Mesendoderm (in vitro differentiated cells): ENCODE measurements around the gene MPL.

Source experiments
- DNase-seq: peaks from one replicate; pipeline ENCODE4 v3.0.0; 2013
- H2AK5ac ChIP-seq: 2 replicates; pipeline ENCODE4 v1.6.1; 2013; ENCODE audit warnings: low read length, inconsistent platforms
- H2BK120ac ChIP-seq: 2 replicates; pipeline ENCODE4 v1.6.1; 2013; ENCODE audit warnings: low read depth, mild to moderate bottlenecking, low read length, moderate library complexity, mixed read lengths
- H2BK15ac ChIP-seq: replicated peaks from 2 replicates; pipeline ENCODE4 v1.6.1; 2013; ENCODE audit warnings: low read depth, mild to moderate bottlenecking, moderate library complexity
- H2BK5ac ChIP-seq: 2 replicates; pipeline ENCODE4 v1.6.1; 2013; ENCODE audit warnings: low read length, inconsistent platforms
- H3K18ac ChIP-seq: 2 replicates; pipeline ENCODE4 v1.6.1; 2013; ENCODE audit warnings: mild to moderate bottlenecking, low read length, mixed read lengths
- H3K23ac ChIP-seq: one replicate; pipeline ENCODE4 v1.6.1; 2013; ENCODE audit warnings: low read length
- H3K27ac ChIP-seq: 2 replicates; pipeline ENCODE4 v1.5.1; 2013; ENCODE audit warnings: low read depth, mild to moderate bottlenecking, inconsistent platforms, low read length, moderate library complexity
- H3K27me3 ChIP-seq: 2 replicates; pipeline ENCODE4 v1.6.1; 2013; ENCODE audit warnings: low read length, control low read depth, mild to moderate bottlenecking, inconsistent platforms; ENCODE audit not compliant: insufficient read depth, poor library complexity
- H3K36me3 ChIP-seq: 2 replicates; pipeline ENCODE4 v1.6.1; 2013; ENCODE audit warnings: low read length, inconsistent platforms; ENCODE audit not compliant: control insufficient read depth, insufficient read depth
- H3K4ac ChIP-seq: one replicate; pipeline ENCODE4 v1.6.1; 2013; ENCODE audit warnings: low read depth, mild to moderate bottlenecking, low read length, moderate library complexity
- H3K4me1 ChIP-seq: 2 replicates; pipeline ENCODE4 v1.6.1; 2013; ENCODE audit warnings: low read depth, low read length, inconsistent platforms; ENCODE audit not compliant: control insufficient read depth
- H3K4me2 ChIP-seq: 2 replicates; pipeline ENCODE4 v1.6.1; 2013; ENCODE audit warnings: low read length
- H3K4me3 ChIP-seq: 2 replicates; pipeline ENCODE4 v1.5.1; 2013; ENCODE audit warnings: mild to moderate bottlenecking, low read length
- H3K56ac ChIP-seq: one replicate; pipeline ENCODE4 v1.6.1; 2013; ENCODE audit warnings: low read length
- H3K79me1 ChIP-seq: 2 replicates; pipeline ENCODE4 v1.6.1; 2013; ENCODE audit warnings: low read length, inconsistent platforms
- H3K79me2 ChIP-seq: 2 replicates; pipeline ENCODE4 v1.6.1; 2013; ENCODE audit warnings: mild to moderate bottlenecking, low read length; ENCODE audit not compliant: control insufficient read depth, insufficient read depth
- H3K9ac ChIP-seq: 2 replicates; pipeline ENCODE4 v1.6.1; 2013; ENCODE audit warnings: low read length, inconsistent platforms
- H4K5ac ChIP-seq: one replicate; pipeline ENCODE4 v1.6.1; 2013; ENCODE audit warnings: low read length
- H4K8ac ChIP-seq: one replicate; pipeline ENCODE4 v1.6.1; 2013; ENCODE audit warnings: low read depth, mild to moderate bottlenecking, control low read depth, low read length, moderate library complexity
- WGBS: extraction: QIAGEN DNeasy Blood & Tissue Kit; methylation state at CpG from one replicate; pipeline ENCODE4 v1.1.7; 2013; ENCODE audit warnings: low lambda C conversion rate, missing lambda C conversion rate; ENCODE audit not compliant: insufficient coverage; ENCODE audit errors: extremely low coverage; 5-methylcytosine and 5-hydroxymethylcytosine counted together

MPL gene

GRCh38 chr1:43317817-43318471, 19.7 kb upstream of the MPL start:
- Histone ChIP-seq H3K27ac (no peak overlapping the region), H2AK5ac (no peak overlapping the region), H3K79me2 (no peaks in the 10 kb centered on the region), H2BK15ac (no peak overlapping the region), H3K79me1 (no peaks in the 10 kb centered on the region), H2BK5ac (no peak overlapping the region), H3K27me3 (no peaks in the 10 kb centered on the region), H3K4me2 (no peak overlapping the region), H4K5ac (no peak overlapping the region), H3K9ac (no peak overlapping the region), H3K23ac (no peak overlapping the region), H4K8ac (no peak overlapping the region), H3K4me1 (no peaks in the 10 kb centered on the region), H3K4me3 (no peak overlapping the region), H2BK120ac (no peak overlapping the region), H3K56ac (no peak overlapping the region), H3K36me3 (no peaks in the 10 kb centered on the region), H3K4ac (no peak overlapping the region), H3K18ac (no peak overlapping the region)
- DNase-seq: no peak
- WGBS: no CpG with 5 or more reads among the region's 15 CpGs

DNA sequence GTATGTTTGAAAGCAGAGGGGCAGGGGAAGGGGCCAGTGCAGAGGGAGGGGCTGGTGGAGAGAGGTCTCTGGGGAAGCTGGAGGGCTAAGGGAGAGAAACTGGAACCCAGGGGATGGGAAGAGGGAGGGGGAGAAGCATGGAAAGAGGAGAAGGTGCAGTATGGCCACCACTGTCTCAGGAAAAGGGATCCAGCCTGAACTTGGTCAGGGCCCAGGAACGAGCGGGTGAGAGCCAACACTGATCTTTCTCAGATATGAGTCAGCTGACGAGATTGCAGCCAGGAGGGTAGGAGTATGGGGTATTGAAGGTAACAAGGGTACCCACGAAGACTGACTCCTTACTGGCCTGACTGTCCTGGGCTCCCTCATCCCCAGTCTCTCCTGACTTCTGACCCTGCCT, 18.8 kb upstream of the MPL start:
- Histone ChIP-seq H2AK5ac (no peak overlapping the region), H3K79me2 (no peaks in the 10 kb centered on the region), H3K18ac (no peak overlapping the region), H3K27ac (no peak overlapping the region), H3K4me3 (no peak overlapping the region), H3K4ac (no peak overlapping the region), H3K9ac (no peak overlapping the region), H3K23ac (no peak overlapping the region), H3K27me3 (no peaks in the 10 kb centered on the region), H3K4me2 (no peak overlapping the region), H4K8ac (no peak overlapping the region), H4K5ac (no peak overlapping the region), H2BK15ac (no peak overlapping the region), H3K56ac (no peak overlapping the region), H3K79me1 (no peaks in the 10 kb centered on the region), H3K4me1 (no peaks in the 10 kb centered on the region), H2BK5ac (no peak overlapping the region), H2BK120ac (no peak overlapping the region), H3K36me3 (no peaks in the 10 kb centered on the region)
- no CpG with 5 or more reads among the region's 4 CpGs for WGBS
- no peak for DNase-seq

DNA sequence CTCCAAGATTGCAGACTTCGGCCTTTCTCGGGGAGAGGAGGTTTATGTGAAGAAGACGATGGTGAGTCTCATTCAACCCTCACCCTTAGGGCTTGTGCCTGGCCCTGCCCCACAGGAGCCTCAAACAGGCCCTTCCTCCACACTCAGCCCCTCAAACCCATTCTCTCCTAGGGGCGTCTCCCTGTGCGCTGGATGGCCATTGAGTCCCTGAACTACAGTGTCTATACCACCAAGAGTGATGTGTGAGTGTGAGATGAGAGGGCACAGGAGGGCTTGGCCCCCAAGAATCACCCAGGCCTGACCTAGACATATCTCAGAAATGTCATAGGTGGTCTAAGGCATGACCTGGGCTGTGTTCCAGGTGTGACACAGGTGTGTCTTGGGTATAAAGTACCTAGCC, 18.3 kb upstream of the MPL start:
- Histone ChIP-seq H3K4ac (no peak overlapping the region), H3K27me3 (no peaks in the 10 kb centered on the region), H2AK5ac (no peak overlapping the region), H3K23ac (no peak overlapping the region), H3K9ac (no peak overlapping the region), H3K79me1 (no peaks in the 10 kb centered on the region), H3K79me2 (no peaks in the 10 kb centered on the region), H3K4me1 (no peaks in the 10 kb centered on the region), H3K27ac (no peak overlapping the region), H3K4me3 (no peak overlapping the region), H2BK120ac (no peak overlapping the region), H2BK5ac (no peak overlapping the region), H3K18ac (no peak overlapping the region), H3K36me3 (no peaks in the 10 kb centered on the region), H4K8ac (no peak overlapping the region), H3K4me2 (no peak overlapping the region), H2BK15ac (no peak overlapping the region), H3K56ac (no peak overlapping the region), H4K5ac (no peak overlapping the region)
- no CpG with 5 or more reads among the region's 5 CpGs for WGBS
- DNase-seq: no peak

- Histone ChIP-seq H3K36me3 (no peaks in the 10 kb centered on the region), H3K9ac (no peak overlapping the region), H3K4ac (no peak overlapping the region), H3K79me2 (no peaks in the 10 kb centered on the region), H3K79me1 (no peaks in the 10 kb centered on the region), H3K4me3 (no peak overlapping the region), H3K56ac (no peak overlapping the region), H3K18ac (no peak overlapping the region), H3K4me1 (peaks cover 2% of the 10 kb centered on the region), H3K27ac (no peak overlapping the region), H3K23ac (no peak overlapping the region), H4K5ac (no peak overlapping the region), H2BK15ac (no peak overlapping the region), H4K8ac (no peak overlapping the region), H2AK5ac (no peak overlapping the region), H3K4me2 (no peak overlapping the region), H2BK120ac (no peak overlapping the region), H3K27me3 (no peaks in the 10 kb centered on the region), H2BK5ac (no peak overlapping the region)
- no CpG with 5 or more reads among the region's 3 CpGs for WGBS
- no peak for DNase-seq
These were observed 17.9 kb upstream of the MPL start for GRCh38 chr1:43319766-43320165.

GRCh38 chr1:43321331-43321891, 16.2 kb upstream of the MPL start:
- no peak overlapping the region for H3K23ac ChIP-seq
- no peak overlapping the region for H3K4me2 ChIP-seq
- no peak overlapping the region for H2BK15ac ChIP-seq
- no peak overlapping the region for H3K56ac ChIP-seq
- H3K18ac ChIP-seq: no peak overlapping the region
- H4K8ac ChIP-seq: no peak overlapping the region
- H3K4me3 ChIP-seq: no peak overlapping the region
- H3K79me2 ChIP-seq: no peaks in the 10 kb centered on the region
- no peaks in the 10 kb centered on the region for H3K79me1 ChIP-seq
- no CpG with 5 or more reads among the region's 16 CpGs for WGBS
- no peak overlapping the region for H2AK5ac ChIP-seq
- no peak overlapping the region for H3K27ac ChIP-seq
- H3K4me1 ChIP-seq: peaks cover 3% of the 10 kb centered on the region
- H2BK120ac ChIP-seq: no peak overlapping the region
- no peaks in the 10 kb centered on the region for H3K27me3 ChIP-seq
- no peak overlapping the region for H2BK5ac ChIP-seq
- no peak for DNase-seq
- no peak overlapping the region for H3K4ac ChIP-seq
- no peak overlapping the region for H3K9ac ChIP-seq
- H3K36me3 ChIP-seq: no peaks in the 10 kb centered on the region
- H4K5ac ChIP-seq: no peak overlapping the region

DNA sequence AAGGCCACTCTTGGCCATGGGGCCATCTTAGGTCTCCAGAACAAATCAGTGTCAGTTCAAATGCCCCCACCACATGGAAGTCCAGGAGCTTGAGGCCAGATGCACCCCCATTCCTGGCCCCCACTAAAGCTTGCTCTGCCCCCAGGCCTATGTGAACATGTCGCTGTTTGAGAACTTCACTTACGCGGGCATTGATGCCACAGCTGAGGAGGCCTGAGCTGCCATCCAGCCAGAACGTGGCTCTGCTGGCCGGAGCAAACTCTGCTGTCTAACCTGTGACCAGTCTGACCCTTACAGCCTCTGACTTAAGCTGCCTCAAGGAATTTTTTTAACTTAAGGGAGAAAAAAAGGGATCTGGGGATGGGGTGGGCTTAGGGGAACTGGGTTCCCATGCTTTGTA, 15.1 kb upstream of the MPL start:
- Histone ChIP-seq H3K27ac (no peak overlapping the region), H3K23ac (no peak overlapping the region), H3K56ac (no peak overlapping the region), H3K79me2 (no peaks in the 10 kb centered on the region), H3K4ac (no peak overlapping the region), H4K8ac (no peak overlapping the region), H3K4me2 (no peak overlapping the region), H3K36me3 (no peaks in the 10 kb centered on the region), H3K18ac (no peak overlapping the region), H4K5ac (no peak overlapping the region), H3K9ac (no peak overlapping the region), H2AK5ac (no peak overlapping the region), H3K79me1 (no peaks in the 10 kb centered on the region), H3K4me3 (no peak overlapping the region), H3K4me1 (peaks cover 3% of the 10 kb centered on the region), H2BK15ac (no peak overlapping the region), H3K27me3 (no peaks in the 10 kb centered on the region), H2BK120ac (no peak overlapping the region), H2BK5ac (no peak overlapping the region)
- WGBS: no CpG with 5 or more reads among the region's 5 CpGs
- no peak for DNase-seq
